HG02870 (cell line): ENCODE data around the gene TULP1.

Experiments
- ATAC-seq: cut with Tn5 transposase; IDR thresholded peaks from one replicate; pipeline ENCODE4 v1.9.1; 2021; ENCODE audit warnings: mild to moderate bottlenecking, moderate library complexity; ENCODE audit not compliant: unreplicated experiment

Gene TULP1

GRCh38 chr6:35497571-35498421 lies 14.9 kb downstream of the TULP1 start:
- no peak for ATAC-seq

GRCh38 chr6:35496841-35497570 lies 15.7 kb downstream of the TULP1 start, which contains the start of gene TEAD3:
TEAD3 (minus strand) TSS chr6:35497079.
- ATAC-seq, result no peak

- ATAC-seq, result no peak
These were observed 16.5 kb downstream of the TULP1 start for GRCh38 chr6:35496036-35496840.

GRCh38 chr6:35495258-35496035 lies 17.2 kb downstream of the TULP1 start:
- ATAC-seq, result no peak

- ATAC-seq, result no peak
These were observed 18.5 kb downstream of the TULP1 start for GRCh38 chr6:35494161-35494563.

GRCh38 chr6:35493307-35493983 lies 19.3 kb downstream of the TULP1 start:
- ATAC-seq, result no peak

- no peak for ATAC-seq
These were observed 19.8 kb downstream of the TULP1 start for GRCh38 chr6:35492974-35493284.

GRCh38 chr6:35492258-35492973 lies 20.3 kb downstream of the TULP1 start:
- no peak for ATAC-seq

- no peak for ATAC-seq
These were observed 21.0 kb downstream of the TULP1 start for GRCh38 chr6:35491558-35492257.

- no peak for ATAC-seq
These were observed 21.7 kb downstream of the TULP1 start for GRCh38 chr6:35490821-35491557.

GRCh38 chr6:35489995-35490791 lies 22.5 kb downstream of the TULP1 start:
- ATAC-seq, result no peak

- ATAC-seq, result no peak
These were observed 23.6 kb downstream of the TULP1 start for GRCh38 chr6:35489066-35489465.

- no peak for ATAC-seq
These were observed 24.2 kb downstream of the TULP1 start for GRCh38 chr6:35488517-35488862.

- no peak for ATAC-seq
These were observed 24.8 kb downstream of the TULP1 start for GRCh38 chr6:35487658-35488516.

- ATAC-seq, result no peak
These were observed 26.4 kb downstream of the TULP1 start for GRCh38 chr6:35486005-35486925.
